ENCODE results near the gene LARGE1.

DNA sequence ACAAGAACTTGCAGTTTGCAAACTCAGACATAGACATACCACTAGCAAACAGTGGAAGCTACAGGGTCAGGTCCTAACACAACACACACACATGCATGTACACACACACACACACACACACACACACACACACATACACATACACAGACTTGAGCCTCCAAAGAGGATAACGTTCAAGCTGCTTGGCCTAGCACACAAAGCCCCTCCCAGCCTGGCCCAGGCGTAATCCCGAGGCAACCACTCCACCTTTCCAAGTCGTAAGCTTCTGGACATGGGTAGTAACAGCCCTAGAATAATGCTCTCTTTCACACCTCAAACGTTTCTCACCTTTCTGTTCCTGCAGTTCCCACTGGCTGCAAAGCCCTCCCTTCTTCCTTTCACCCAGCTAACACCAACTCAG lies 88.6 kb downstream of the LARGE1 start:
- no peak for TF ChIP-seq POLR2A (IDR thresholded peaks at IDR 0.05)
- TF ChIP-seq, protein P1, sequence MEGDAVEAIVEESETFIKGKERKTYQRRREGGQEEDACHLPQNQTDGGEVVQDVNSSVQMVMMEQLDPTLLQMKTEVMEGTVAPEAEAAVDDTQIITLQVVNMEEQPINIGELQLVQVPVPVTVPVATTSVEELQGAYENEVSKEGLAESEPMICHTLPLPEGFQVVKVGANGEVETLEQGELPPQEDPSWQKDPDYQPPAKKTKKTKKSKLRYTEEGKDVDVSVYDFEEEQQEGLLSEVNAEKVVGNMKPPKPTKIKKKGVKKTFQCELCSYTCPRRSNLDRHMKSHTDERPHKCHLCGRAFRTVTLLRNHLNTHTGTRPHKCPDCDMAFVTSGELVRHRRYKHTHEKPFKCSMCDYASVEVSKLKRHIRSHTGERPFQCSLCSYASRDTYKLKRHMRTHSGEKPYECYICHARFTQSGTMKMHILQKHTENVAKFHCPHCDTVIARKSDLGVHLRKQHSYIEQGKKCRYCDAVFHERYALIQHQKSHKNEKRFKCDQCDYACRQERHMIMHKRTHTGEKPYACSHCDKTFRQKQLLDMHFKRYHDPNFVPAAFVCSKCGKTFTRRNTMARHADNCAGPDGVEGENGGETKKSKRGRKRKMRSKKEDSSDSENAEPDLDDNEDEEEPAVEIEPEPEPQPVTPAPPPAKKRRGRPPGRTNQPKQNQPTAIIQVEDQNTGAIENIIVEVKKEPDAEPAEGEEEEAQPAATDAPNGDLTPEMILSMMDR (IDR thresholded peaks at IDR 0.05): no peak
